Measurements from ENCODE around the gene NDUFB2. TPM values are rescaled to one million over a fixed set of nuclear protein-coding genes. Genes with fewer than 3 reads are reported as not detected.
"Not testable (repeated sequence)": the region's sequence is repeated elsewhere in the genome, so short reads cannot be mapped to it uniquely, and the experiment has no call there.

Gene NDUFB2
- total RNA-seq, 2 experiments from 2014 or later = 73.7 to 84.4 TPM

DNA sequence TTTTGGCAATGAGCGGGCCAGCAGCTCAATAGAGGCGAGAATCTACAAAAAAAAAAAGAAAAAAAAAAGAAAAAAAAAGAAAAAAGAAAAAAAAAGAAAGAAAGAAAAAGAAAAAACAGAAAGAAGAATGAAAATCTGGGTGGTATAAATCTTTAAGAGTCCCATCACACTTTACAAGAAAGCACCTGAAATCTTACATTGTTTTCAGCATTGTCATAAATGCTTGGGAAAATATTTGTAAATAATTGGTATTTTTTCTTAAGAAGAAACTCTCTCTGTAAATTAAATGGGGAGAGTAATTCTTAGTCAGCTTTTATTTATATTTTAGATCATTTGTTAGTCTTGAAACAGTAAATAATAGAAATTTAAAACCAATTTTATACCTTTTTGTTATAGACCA lies 38.2 kb downstream of the NDUFB2 start:
- POLR2A ChIA-PET = interaction anchor here (1.0 kb wide), 1 partner anchor 280 kb away, joined by 4 read pairs; the partner anchor contains the start of gene MRPS33
- Histone ChIP-seq H3K4me3 (ENCODE audit: low read length) (no peak overlapping the region), H3K36me3 (ENCODE audit: insufficient read depth, low read length) (peaks cover 11% of the 10 kb centered on the region), H3K9me3 (ENCODE audit: control insufficient read depth in 1 of 2, insufficient read depth in 1 of 2, low read length in 2 of 2) (no peaks in the 10 kb centered on the region), H3K27ac (ENCODE audit: low read depth in 1 of 2, low read length in 2 of 2) (no peak overlapping the region), H3K27me3 (ENCODE audit: control insufficient read depth in 1 of 2, insufficient read depth in 2 of 2, low read length in 2 of 2) (no peaks in the 10 kb centered on the region), H3K4me1 (ENCODE audit: insufficient read depth, low read length) (no peaks in the 10 kb centered on the region)
- Mint-ChIP-seq H3K27me3 (no peaks in the 10 kb centered on the region), H3K4me3 (no peak overlapping the region), H3K9me3 (no peaks in the 10 kb centered on the region), H3K4me1 (ENCODE audit: low read depth) (no peaks in the 10 kb centered on the region), H3K27ac (no peak overlapping the region), H3K36me3 (ENCODE audit: low read depth) (peaks cover 38% of the 10 kb centered on the region)
- CTCF ChIA-PET = interaction anchor here (0.6 to 1.9 kb wide), 2 partner anchors 12 to 132 kb away, joined by 3 to 7 read pairs; no protein-coding TSS in a partner anchor
- ATAC-seq (ENCODE audit: poor library complexity) (no peak), DNase-seq (no peak)
- intact Hi-C loops (cut with DNase I, micrococcal nuclease) = no loop called here
- TF ChIP-seq, protein P1, sequence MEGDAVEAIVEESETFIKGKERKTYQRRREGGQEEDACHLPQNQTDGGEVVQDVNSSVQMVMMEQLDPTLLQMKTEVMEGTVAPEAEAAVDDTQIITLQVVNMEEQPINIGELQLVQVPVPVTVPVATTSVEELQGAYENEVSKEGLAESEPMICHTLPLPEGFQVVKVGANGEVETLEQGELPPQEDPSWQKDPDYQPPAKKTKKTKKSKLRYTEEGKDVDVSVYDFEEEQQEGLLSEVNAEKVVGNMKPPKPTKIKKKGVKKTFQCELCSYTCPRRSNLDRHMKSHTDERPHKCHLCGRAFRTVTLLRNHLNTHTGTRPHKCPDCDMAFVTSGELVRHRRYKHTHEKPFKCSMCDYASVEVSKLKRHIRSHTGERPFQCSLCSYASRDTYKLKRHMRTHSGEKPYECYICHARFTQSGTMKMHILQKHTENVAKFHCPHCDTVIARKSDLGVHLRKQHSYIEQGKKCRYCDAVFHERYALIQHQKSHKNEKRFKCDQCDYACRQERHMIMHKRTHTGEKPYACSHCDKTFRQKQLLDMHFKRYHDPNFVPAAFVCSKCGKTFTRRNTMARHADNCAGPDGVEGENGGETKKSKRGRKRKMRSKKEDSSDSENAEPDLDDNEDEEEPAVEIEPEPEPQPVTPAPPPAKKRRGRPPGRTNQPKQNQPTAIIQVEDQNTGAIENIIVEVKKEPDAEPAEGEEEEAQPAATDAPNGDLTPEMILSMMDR (IDR thresholded peaks at IDR 0.05) = no peak

DNA sequence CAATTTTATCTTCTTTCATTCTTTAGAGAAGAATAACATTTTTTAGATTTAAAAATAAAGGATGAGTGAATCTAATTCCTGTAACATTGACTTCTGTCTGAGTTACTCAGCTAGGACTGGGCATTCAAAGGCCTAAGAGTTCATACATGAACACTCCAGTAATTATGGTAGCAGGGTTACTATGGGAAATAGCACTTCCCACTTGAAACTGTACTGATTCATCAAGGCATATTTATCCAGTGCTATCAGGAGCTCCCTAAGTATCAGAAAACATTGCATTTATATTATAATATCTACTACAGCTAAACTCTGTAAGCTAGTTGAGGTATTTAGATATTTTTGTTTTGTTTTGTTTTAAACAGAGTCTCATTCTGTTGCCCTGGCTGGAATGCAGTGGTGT lies 41.8 kb downstream of the NDUFB2 start:
- Mint-ChIP-seq H3K27me3 (no peaks in the 10 kb centered on the region), H3K4me3 (no peak overlapping the region), H3K36me3 (ENCODE audit: low read depth) (peaks cover 59% of the 10 kb centered on the region), H3K9me3 (no peaks in the 10 kb centered on the region), H3K4me1 (ENCODE audit: low read depth) (no peaks in the 10 kb centered on the region), H3K27ac (no peak overlapping the region)
- H3K9me3 ChIP-seq (ENCODE audit: control insufficient read depth in 1 of 2, insufficient read depth in 1 of 2, low read length in 2 of 2) = no peaks in the 10 kb centered on the region
- CTCF ChIA-PET = interaction anchor here (0.6 kb wide), 1 partner anchor 181 kb away, joined by 3 read pairs; no protein-coding TSS in a partner anchor
- intact Hi-C loops (cut with DNase I, micrococcal nuclease) = no loop called here
- POLR2A ChIA-PET = no interaction called here
- DNase-seq (no peak), ATAC-seq (ENCODE audit: poor library complexity) (no peak)
- no peak overlapping the region for H3K4me3 ChIP-seq (ENCODE audit: low read length)
- H3K27ac ChIP-seq (ENCODE audit: low read depth in 1 of 2, low read length in 2 of 2) = no peak overlapping the region
- H3K27me3 ChIP-seq (ENCODE audit: control insufficient read depth in 1 of 2, insufficient read depth in 2 of 2, low read length in 2 of 2) = no peaks in the 10 kb centered on the region
- TF ChIP-seq, protein P1 (IDR thresholded peaks at IDR 0.05) = no peak
- no peaks in the 10 kb centered on the region for H3K4me1 ChIP-seq (ENCODE audit: insufficient read depth, low read length)
- H3K36me3 ChIP-seq (ENCODE audit: insufficient read depth, low read length) = peaks cover 14% of the 10 kb centered on the region

DNA sequence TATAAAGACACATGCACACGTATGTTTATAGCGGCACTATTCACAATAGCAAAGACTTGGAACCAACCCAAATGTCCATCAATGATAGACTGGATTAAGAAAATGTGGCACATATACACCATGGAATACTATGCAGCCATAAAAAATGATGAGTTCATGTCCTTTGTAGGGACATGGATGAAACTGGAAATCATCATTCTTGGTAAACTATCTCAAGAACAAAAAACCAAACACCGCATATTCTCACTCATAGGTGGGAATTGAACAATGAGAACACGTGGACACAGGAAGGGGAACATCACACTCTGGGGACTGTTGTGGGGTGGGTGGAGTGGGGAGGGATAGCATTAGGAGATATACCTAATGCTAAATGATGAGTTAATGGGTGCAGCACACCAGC lies 46.7 kb downstream of the NDUFB2 start:
- intact Hi-C loops (cut with DNase I, micrococcal nuclease); H3K4me3 ChIP-seq (ENCODE audit: low read length); H3K27ac Mint-ChIP-seq; H3K4me1 Mint-ChIP-seq (ENCODE audit: low read depth); H3K9me3 Mint-ChIP-seq; DNase-seq; H3K27ac ChIP-seq (ENCODE audit: low read depth in 1 of 2, low read length in 2 of 2); H3K4me3 Mint-ChIP-seq; H3K27me3 Mint-ChIP-seq; H3K9me3 ChIP-seq (ENCODE audit: control insufficient read depth in 1 of 2, insufficient read depth in 1 of 2, low read length in 2 of 2); H3K4me1 ChIP-seq (ENCODE audit: insufficient read depth, low read length); ATAC-seq (ENCODE audit: poor library complexity); H3K27me3 ChIP-seq (ENCODE audit: control insufficient read depth in 1 of 2, insufficient read depth in 2 of 2, low read length in 2 of 2); POLR2A ChIA-PET; CTCF ChIA-PET: not testable (repeated sequence)
- H3K36me3 ChIP-seq (ENCODE audit: insufficient read depth, low read length) = peaks cover 23% of the 10 kb centered on the region
- peaks cover 73% of the 10 kb centered on the region for H3K36me3 Mint-ChIP-seq (ENCODE audit: low read depth)

DNA sequence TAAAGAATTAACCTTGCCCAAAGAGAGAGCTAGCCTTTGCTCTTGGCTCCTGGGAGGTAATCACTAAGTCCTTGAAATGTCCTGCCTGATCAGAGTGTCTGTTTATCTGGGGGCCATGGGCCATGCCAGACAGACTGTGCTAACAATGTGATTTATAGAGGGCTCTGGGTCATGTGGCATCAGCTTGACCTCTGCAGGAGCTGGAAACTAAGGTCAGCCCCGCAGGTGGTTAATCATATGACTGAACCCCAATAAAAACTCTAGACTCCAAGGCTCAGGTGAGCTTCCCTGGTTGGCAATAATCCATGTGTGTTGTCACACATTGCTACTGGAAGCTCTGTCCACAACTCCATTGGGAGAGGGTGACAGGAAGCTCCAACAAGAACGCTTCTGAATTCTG lies 47.5 kb downstream of the NDUFB2 start:
- DNase-seq (no peak), ATAC-seq (ENCODE audit: poor library complexity) (no peak)
- no peak overlapping the region for H3K27ac Mint-ChIP-seq
- ChIA-PET POLR2A (no interaction called here), CTCF (no interaction called here)
- TF ChIP-seq, protein P1 (IDR thresholded peaks at IDR 0.05) = no peak
- no peaks in the 10 kb centered on the region for H3K27me3 Mint-ChIP-seq
- H3K36me3 Mint-ChIP-seq (ENCODE audit: low read depth) = peaks cover 75% of the 10 kb centered on the region
- H3K27ac ChIP-seq (ENCODE audit: low read depth in 1 of 2, low read length in 2 of 2) = no peak overlapping the region
- H3K27me3 ChIP-seq (ENCODE audit: control insufficient read depth in 1 of 2, insufficient read depth in 2 of 2, low read length in 2 of 2) = no peaks in the 10 kb centered on the region
- H3K4me1 ChIP-seq (ENCODE audit: insufficient read depth, low read length) = no peaks in the 10 kb centered on the region
- peaks cover 25% of the 10 kb centered on the region for H3K36me3 ChIP-seq (ENCODE audit: insufficient read depth, low read length)
- no peak overlapping the region for H3K4me3 ChIP-seq (ENCODE audit: low read length)
- H3K4me1 Mint-ChIP-seq (ENCODE audit: low read depth) = no peaks in the 10 kb centered on the region
- no peak overlapping the region for H3K4me3 Mint-ChIP-seq
- H3K9me3 Mint-ChIP-seq = no peaks in the 10 kb centered on the region
- no peaks in the 10 kb centered on the region for H3K9me3 ChIP-seq (ENCODE audit: control insufficient read depth in 1 of 2, insufficient read depth in 1 of 2, low read length in 2 of 2)
- intact Hi-C loops (cut with DNase I, micrococcal nuclease) = no loop called here
